ENCODE data around the gene GTF2H2. TPM values are rescaled to one million over a fixed set of nuclear protein-coding genes. Genes with fewer than 3 reads are reported as not detected.
"Not testable (repeated sequence)": the region's sequence is repeated elsewhere in the genome, so short reads cannot be mapped to it uniquely, and the experiment has no call there.

GTF2H2 gene
- total RNA-seq, 1 donor from 2014 or later = 9.0 TPM

DNA sequence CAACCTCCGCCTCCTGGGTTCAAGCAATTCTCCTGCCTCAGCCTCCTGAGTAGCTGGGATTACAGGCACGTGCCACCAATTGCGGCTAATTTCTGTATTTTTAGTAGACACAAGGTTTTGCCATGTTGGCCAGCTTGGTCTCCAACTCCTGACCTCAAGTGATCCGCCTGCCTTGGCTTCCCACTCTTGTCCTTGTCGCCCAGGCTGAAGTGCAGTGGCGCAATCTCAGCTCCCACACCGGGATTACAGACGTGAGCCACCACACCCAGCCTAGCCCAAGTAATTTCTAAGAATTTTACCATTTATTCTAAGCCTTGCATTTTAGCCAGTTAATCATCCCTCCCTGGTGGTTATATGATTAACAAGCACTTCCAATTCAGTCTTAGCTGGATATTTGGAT lies 53.3 kb downstream of the GTF2H2 start:
- ATAC-seq (no peak), DNase-seq (ENCODE audit: low spot score) (no peak)

- no peak for DNase-seq (ENCODE audit: low spot score)
- ATAC-seq = no peak
Measured at GRCh38 chr5:71013575-71013974, 53.9 kb downstream of the GTF2H2 start.

DNA sequence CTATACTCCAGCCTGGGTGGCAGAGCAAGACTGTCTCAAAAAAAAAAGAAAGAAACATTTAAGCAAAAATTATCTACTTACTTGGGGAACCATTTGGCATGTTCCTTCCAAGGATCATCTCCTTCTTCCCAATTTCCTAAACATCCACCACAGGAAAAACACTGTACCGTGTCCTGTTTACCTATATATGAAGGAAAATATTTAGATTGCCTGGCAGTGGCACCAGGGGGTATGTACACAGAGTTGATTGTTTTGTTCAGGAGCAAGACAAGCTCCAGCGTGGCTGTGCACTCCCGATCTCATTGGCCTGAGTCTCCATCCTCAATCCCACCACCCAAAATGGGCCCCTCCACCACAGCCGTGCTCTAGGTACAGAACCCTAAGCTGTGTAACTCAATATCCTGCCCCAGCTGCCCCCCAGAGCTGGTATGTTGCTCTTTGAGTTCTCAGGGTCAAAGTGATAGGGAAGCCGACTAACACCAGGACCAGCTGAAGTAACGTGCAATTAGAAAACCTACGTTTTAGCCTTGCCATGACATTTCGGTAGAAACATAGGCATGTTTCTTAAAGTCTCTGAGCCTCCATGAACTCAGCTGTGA lies 56.2 kb downstream of the GTF2H2 start:
- ATAC-seq (no peak), DNase-seq (ENCODE audit: low spot score) (no peak)

- not testable (repeated sequence) for DNase-seq (ENCODE audit: low spot score); ATAC-seq
Measured at GRCh38 chr5:71006983-71007382, 60.5 kb downstream of the GTF2H2 start.

Other genes starting within 250 kb of the GTF2H2 start
- gene SERF1A, start 167.0 kb downstream of the GTF2H2 start, total RNA-seq = not detected
- gene SMN1, start 142.6 kb downstream of the GTF2H2 start, total RNA-seq = 8.3 TPM
- gene NAIP, start 42.3 kb downstream of the GTF2H2 start, total RNA-seq = 5.5 TPM